ENCODE data around the gene NHSL2. TPM values are rescaled to one million over a fixed set of nuclear protein-coding genes. Genes with fewer than 3 reads are reported as not detected.

The NHSL2 gene
- polyA plus RNA-seq, 2 donors, result 0.41 to 0.51 TPM

GRCh38 chrX:71941145-71941544 is 30.5 kb downstream of the NHSL2 start:
- no peak overlapping the region for H3K4me3 ChIP-seq (ENCODE audit: low read depth in 1 of 2, low read length in 2 of 2)

GRCh38 chrX:71941776-71942175 is 31.1 kb downstream of the NHSL2 start:
- Histone ChIP-seq H3K36me3 (ENCODE audit: control insufficient read depth in 2 of 2, insufficient read depth in 2 of 2, low read length in 1 of 2) (no peaks in the 10 kb centered on the region), H3K4me1 (ENCODE audit: control insufficient read depth in 2 of 2, insufficient read depth in 2 of 2, low read length in 1 of 2) (no peaks in the 10 kb centered on the region), H3K27ac (ENCODE audit: low read depth in 2 of 2, low read length in 1 of 2) (no peak overlapping the region), H3K27me3 (ENCODE audit: control insufficient read depth in 1 of 2, insufficient read depth in 2 of 2, low read length in 2 of 2) (peaks cover 0 to 9% of the 10 kb centered on the region in 2 donors), H3K9me3 (ENCODE audit: control insufficient read depth in 2 of 2, insufficient read depth in 1 of 2, low read depth in 1 of 2, low read length in 1 of 2) (no peaks in the 10 kb centered on the region), H3K4me3 (ENCODE audit: low read depth in 1 of 2, low read length in 2 of 2) (no peak overlapping the region)
- 18 to 31% methylated on average over 3 of the region's 3 CpGs for WGBS, 2 donors

More at GRCh38 chrX:71941145-71941544, 30.5 kb downstream of the NHSL2 start:
- WGBS, 2 donors, result 76 to 100% methylated on average over 1 of the region's 1 CpG
- H3K36me3 ChIP-seq (ENCODE audit: control insufficient read depth in 2 of 2, insufficient read depth in 2 of 2, low read length in 1 of 2), result no peaks in the 10 kb centered on the region
- H3K27me3 ChIP-seq (ENCODE audit: control insufficient read depth in 1 of 2, insufficient read depth in 2 of 2, low read length in 2 of 2), result peaks cover 0 to 7% of the 10 kb centered on the region in 2 donors
- H3K4me1 ChIP-seq (ENCODE audit: control insufficient read depth in 2 of 2, insufficient read depth in 2 of 2, low read length in 1 of 2), result no peaks in the 10 kb centered on the region
- no peak overlapping the region for H3K27ac ChIP-seq (ENCODE audit: low read depth in 2 of 2, low read length in 1 of 2)
- no peaks in the 10 kb centered on the region for H3K9me3 ChIP-seq (ENCODE audit: control insufficient read depth in 2 of 2, insufficient read depth in 1 of 2, low read depth in 1 of 2, low read length in 1 of 2)

- Histone ChIP-seq H3K4me1 (ENCODE audit: control insufficient read depth in 2 of 2, insufficient read depth in 2 of 2, low read length in 1 of 2) (no peaks in the 10 kb centered on the region), H3K27ac (ENCODE audit: low read depth in 2 of 2, low read length in 1 of 2) (no peak overlapping the region), H3K9me3 (ENCODE audit: control insufficient read depth in 2 of 2, insufficient read depth in 1 of 2, low read depth in 1 of 2, low read length in 1 of 2) (no peaks in the 10 kb centered on the region), H3K36me3 (ENCODE audit: control insufficient read depth in 2 of 2, insufficient read depth in 2 of 2, low read length in 1 of 2) (no peaks in the 10 kb centered on the region), H3K4me3 (ENCODE audit: low read depth in 1 of 2, low read length in 2 of 2) (no peak overlapping the region), H3K27me3 (ENCODE audit: control insufficient read depth in 1 of 2, insufficient read depth in 2 of 2, low read length in 2 of 2) (peaks cover 0 to 13% of the 10 kb centered on the region in 2 donors)
- WGBS, 2 donors, result 82 to 92% methylated on average over 2 of the region's 2 CpGs
Observed at GRCh38 chrX:71944369-71944768, 33.7 kb downstream of the NHSL2 start.

GRCh38 chrX:71945237-71945805 is 34.7 kb downstream of the NHSL2 start:
- no peaks in the 10 kb centered on the region for H3K36me3 ChIP-seq (ENCODE audit: control insufficient read depth in 2 of 2, insufficient read depth in 2 of 2, low read length in 1 of 2)
- no peak overlapping the region for H3K4me3 ChIP-seq (ENCODE audit: low read depth in 1 of 2, low read length in 2 of 2)
- no peaks in the 10 kb centered on the region for H3K4me1 ChIP-seq (ENCODE audit: control insufficient read depth in 2 of 2, insufficient read depth in 2 of 2, low read length in 1 of 2)
- 41 to 61% methylated on average over 8 of the region's 8 CpGs for WGBS, 2 donors
- H3K9me3 ChIP-seq (ENCODE audit: control insufficient read depth in 2 of 2, insufficient read depth in 1 of 2, low read depth in 1 of 2, low read length in 1 of 2), result no peaks in the 10 kb centered on the region
- H3K27ac ChIP-seq (ENCODE audit: low read depth in 2 of 2, low read length in 1 of 2), result no peak overlapping the region
- peaks cover 0 to 13% of the 10 kb centered on the region in 2 donors for H3K27me3 ChIP-seq (ENCODE audit: control insufficient read depth in 1 of 2, insufficient read depth in 2 of 2, low read length in 2 of 2)

- H3K9me3 ChIP-seq (ENCODE audit: control insufficient read depth in 2 of 2, insufficient read depth in 1 of 2, low read depth in 1 of 2, low read length in 1 of 2), result no peaks in the 10 kb centered on the region
- 73 to 86% methylated on average over 8 of the region's 8 CpGs for WGBS, 2 donors
- peaks cover 0 to 9% of the 10 kb centered on the region in 2 donors for H3K27me3 ChIP-seq (ENCODE audit: control insufficient read depth in 1 of 2, insufficient read depth in 2 of 2, low read length in 2 of 2)
- H3K27ac ChIP-seq (ENCODE audit: low read depth in 2 of 2, low read length in 1 of 2), result no peak overlapping the region
- no peaks in the 10 kb centered on the region for H3K4me1 ChIP-seq (ENCODE audit: control insufficient read depth in 2 of 2, insufficient read depth in 2 of 2, low read length in 1 of 2)
- H3K36me3 ChIP-seq (ENCODE audit: control insufficient read depth in 2 of 2, insufficient read depth in 2 of 2, low read length in 1 of 2), result no peaks in the 10 kb centered on the region
- H3K4me3 ChIP-seq (ENCODE audit: low read depth in 1 of 2, low read length in 2 of 2), result no peak overlapping the region
Observed at GRCh38 chrX:71949363-71949762, 38.7 kb downstream of the NHSL2 start.

- no peak overlapping the region for H3K4me3 ChIP-seq (ENCODE audit: low read depth in 1 of 2, low read length in 2 of 2)
- 77 to 81% methylated on average over 10 of the region's 10 CpGs for WGBS, 2 donors
- H3K27me3 ChIP-seq (ENCODE audit: control insufficient read depth in 1 of 2, insufficient read depth in 2 of 2, low read length in 2 of 2), result peaks cover 0 to 9% of the 10 kb centered on the region in 2 donors
Observed at GRCh38 chrX:71949844-71950445, 39.3 kb downstream of the NHSL2 start.

GRCh38 chrX:71953391-71953790 is 42.7 kb downstream of the NHSL2 start:
- Histone ChIP-seq H3K27me3 (ENCODE audit: control insufficient read depth in 1 of 2, insufficient read depth in 2 of 2, low read length in 2 of 2) (no peaks in the 10 kb centered on the region), H3K27ac (ENCODE audit: low read depth in 2 of 2, low read length in 1 of 2) (no peak overlapping the region), H3K36me3 (ENCODE audit: control insufficient read depth in 2 of 2, insufficient read depth in 2 of 2, low read length in 1 of 2) (no peaks in the 10 kb centered on the region), H3K4me1 (ENCODE audit: control insufficient read depth in 2 of 2, insufficient read depth in 2 of 2, low read length in 1 of 2) (no peaks in the 10 kb centered on the region), H3K4me3 (ENCODE audit: low read depth in 1 of 2, low read length in 2 of 2) (no peak overlapping the region), H3K9me3 (ENCODE audit: control insufficient read depth in 2 of 2, insufficient read depth in 1 of 2, low read depth in 1 of 2, low read length in 1 of 2) (no peaks in the 10 kb centered on the region)

More at GRCh38 chrX:71949844-71950445, 39.3 kb downstream of the NHSL2 start:
- no peaks in the 10 kb centered on the region for H3K4me1 ChIP-seq (ENCODE audit: control insufficient read depth in 2 of 2, insufficient read depth in 2 of 2, low read length in 1 of 2)
- H3K36me3 ChIP-seq (ENCODE audit: control insufficient read depth in 2 of 2, insufficient read depth in 2 of 2, low read length in 1 of 2), result no peaks in the 10 kb centered on the region
- no peak overlapping the region for H3K27ac ChIP-seq (ENCODE audit: low read depth in 2 of 2, low read length in 1 of 2)
- no peaks in the 10 kb centered on the region for H3K9me3 ChIP-seq (ENCODE audit: control insufficient read depth in 2 of 2, insufficient read depth in 1 of 2, low read depth in 1 of 2, low read length in 1 of 2)

- H3K4me3 ChIP-seq (ENCODE audit: low read depth in 1 of 2, low read length in 2 of 2), result no peak overlapping the region
- H3K9me3 ChIP-seq (ENCODE audit: control insufficient read depth in 2 of 2, insufficient read depth in 1 of 2, low read depth in 1 of 2, low read length in 1 of 2), result no peaks in the 10 kb centered on the region
- no peaks in the 10 kb centered on the region for H3K36me3 ChIP-seq (ENCODE audit: control insufficient read depth in 2 of 2, insufficient read depth in 2 of 2, low read length in 1 of 2)
- no peak overlapping the region for H3K27ac ChIP-seq (ENCODE audit: low read depth in 2 of 2, low read length in 1 of 2)
- no peaks in the 10 kb centered on the region for H3K27me3 ChIP-seq (ENCODE audit: control insufficient read depth in 1 of 2, insufficient read depth in 2 of 2, low read length in 2 of 2)
- H3K4me1 ChIP-seq (ENCODE audit: control insufficient read depth in 2 of 2, insufficient read depth in 2 of 2, low read length in 1 of 2), result no peaks in the 10 kb centered on the region
- 57 to 61% methylated on average over 2 of the region's 2 CpGs for WGBS, 2 donors
Observed at GRCh38 chrX:71953946-71954345, 43.3 kb downstream of the NHSL2 start.

- Histone ChIP-seq H3K4me1 (ENCODE audit: control insufficient read depth in 2 of 2, insufficient read depth in 2 of 2, low read length in 1 of 2) (no peaks in the 10 kb centered on the region), H3K27me3 (ENCODE audit: control insufficient read depth in 1 of 2, insufficient read depth in 2 of 2, low read length in 2 of 2) (no peaks in the 10 kb centered on the region), H3K9me3 (ENCODE audit: control insufficient read depth in 2 of 2, insufficient read depth in 1 of 2, low read depth in 1 of 2, low read length in 1 of 2) (no peaks in the 10 kb centered on the region), H3K27ac (ENCODE audit: low read depth in 2 of 2, low read length in 1 of 2) (no peak overlapping the region), H3K36me3 (ENCODE audit: control insufficient read depth in 2 of 2, insufficient read depth in 2 of 2, low read length in 1 of 2) (no peaks in the 10 kb centered on the region), H3K4me3 (ENCODE audit: low read depth in 1 of 2, low read length in 2 of 2) (no peak overlapping the region)
- WGBS, 2 donors, result 53 to 71% methylated on average over 2 of the region's 2 CpGs
Observed at GRCh38 chrX:71954458-71954857, 43.8 kb downstream of the NHSL2 start.

- Histone ChIP-seq H3K9me3 (ENCODE audit: control insufficient read depth in 2 of 2, insufficient read depth in 1 of 2, low read depth in 1 of 2, low read length in 1 of 2) (no peaks in the 10 kb centered on the region), H3K27me3 (ENCODE audit: control insufficient read depth in 1 of 2, insufficient read depth in 2 of 2, low read length in 2 of 2) (no peaks in the 10 kb centered on the region), H3K27ac (ENCODE audit: low read depth in 2 of 2, low read length in 1 of 2) (no peak overlapping the region), H3K4me1 (ENCODE audit: control insufficient read depth in 2 of 2, insufficient read depth in 2 of 2, low read length in 1 of 2) (no peaks in the 10 kb centered on the region), H3K36me3 (ENCODE audit: control insufficient read depth in 2 of 2, insufficient read depth in 2 of 2, low read length in 1 of 2) (no peaks in the 10 kb centered on the region), H3K4me3 (ENCODE audit: low read depth in 1 of 2, low read length in 2 of 2) (no peak overlapping the region)
- 74 to 77% methylated on average over 7 of the region's 7 CpGs for WGBS, 2 donors
Observed at GRCh38 chrX:71955530-71956120, 45.0 kb downstream of the NHSL2 start.

Data from esophagus (tissue), 2 donors.